NB4 (cell line): ENCODE data around the gene FAM83C.

Experiments used
- CTCF ChIP-seq: IDR thresholded peaks from one replicate; pipeline ENCODE4 v1.5.1; 2012; ENCODE audit warnings: low read depth, low read length
- MAX ChIP-seq: IDR thresholded peaks from 2 replicates; pipeline ENCODE4 v1.6.1; 2011; ENCODE audit warnings: low read depth, low read length
- MYC ChIP-seq: IDR thresholded peaks from 2 replicates; pipeline ENCODE4 v1.6.1; 2011; ENCODE audit warnings: low read depth, low read length
- POLR2A ChIP-seq: IDR thresholded peaks from 2 replicates; pipeline ENCODE4 v1.6.1; 2011; ENCODE audit warnings: mild to moderate bottlenecking; ENCODE audit not compliant: insufficient read length; ENCODE audit errors: extremely low read depth

DNA sequence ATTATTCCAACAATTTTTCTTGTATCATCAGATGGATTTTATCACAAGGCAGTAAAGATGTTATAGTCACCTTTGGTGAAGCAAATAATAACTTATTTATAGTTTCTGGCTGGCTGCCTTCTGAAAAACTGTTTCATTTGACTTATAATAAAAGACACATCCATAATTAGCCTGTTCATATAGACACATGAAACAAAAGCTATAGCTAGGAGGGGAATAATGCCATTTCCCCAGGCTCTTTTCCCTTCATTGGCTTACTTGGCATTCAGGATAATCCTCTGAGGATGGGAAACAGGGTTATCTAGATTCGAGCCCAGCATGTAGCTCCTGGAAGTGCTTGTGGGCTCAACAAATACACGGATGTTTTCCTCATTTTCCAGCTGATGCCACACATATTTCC lies 48.2 kb downstream of the FAM83C start:
- TF ChIP-seq CTCF (no peak), MYC (no peak), POLR2A (no peak), MAX (no peak)
